ENCODE data around the gene SLX9. TPM values are rescaled to one million over a fixed set of nuclear protein-coding genes. Genes with fewer than 3 reads are reported as not detected.
A peak's percentile ranks its signal among the peaks of the same experiment; 100 is the strongest.

Gene SLX9
- total RNA-seq, 4 donors from 2014 or later = 8.1 to 46.0 (median 16.6) TPM

GRCh38 chr21:44967082-44968047 lies 27.5 kb downstream of the SLX9 start:
- H3K4me1 ChIP-seq = peaks cover 8 to 38% (median 22%) of the 10 kb centered on the region in 4 donors
- intact Hi-C loops (cut with DNase I; ENCODE audit: low total_unique reads) (no loop called here), in situ Hi-C loops (cut with MboI; ENCODE audit: low pct_ligation_motif_present in 1 of 4, low pct_unique_long_range_greater_than_20kb in 1 of 4, low sequenced_read_pairs in 3 of 4) (no loop called here)
- no peaks in the 10 kb centered on the region for H3K27me3 ChIP-seq
- WGBS, 2 donors (ENCODE audit: low coverage in 1 of 2) = 80% methylated on average over 29 of the region's 38 CpGs; no CpG with 5 or more reads in 1 of the 2 donors
- no peak for DNase-seq
- peak overlapping the region; percentile 46 to 80 (median 62) for H3K27ac ChIP-seq
- TF ChIP-seq CTCF (IDR thresholded peaks at IDR 0.05) = no peak
- no peak for TF ChIP-seq EP300 (IDR thresholded peaks at IDR 0.05; ENCODE audit: low read depth)
- no peak for TF ChIP-seq POLR2A (IDR thresholded peaks at IDR 0.05)
- no peak for TF ChIP-seq POLR2AphosphoS5 (IDR thresholded peaks at IDR 0.05)
- H3K9me3 ChIP-seq = no peaks in the 10 kb centered on the region
- H3K36me3 ChIP-seq = no peaks in the 10 kb centered on the region
- peak overlapping the region in 3 of 4 donors; percentile 2 to 28 (median 9) for H3K4me3 ChIP-seq

GRCh38 chr21:44969066-44969670 lies 29.3 kb downstream of the SLX9 start:
- no peaks in the 10 kb centered on the region for H3K36me3 ChIP-seq
- H3K27ac ChIP-seq = peak overlapping the region; percentile 4 to 72 (median 50)
- TF ChIP-seq POLR2AphosphoS5 (IDR thresholded peaks at IDR 0.05) (no peak), EP300 (IDR thresholded peaks at IDR 0.05; ENCODE audit: low read depth) (no peak), POLR2A (IDR thresholded peaks at IDR 0.05) (no peak), CTCF (IDR thresholded peaks at IDR 0.05) (no peak)
- intact Hi-C loops (cut with DNase I; ENCODE audit: low total_unique reads) (no loop called here), in situ Hi-C loops (cut with MboI; ENCODE audit: low pct_ligation_motif_present in 1 of 4, low pct_unique_long_range_greater_than_20kb in 1 of 4, low sequenced_read_pairs in 3 of 4) (no loop called here)
- WGBS, 2 donors (ENCODE audit: low coverage in 1 of 2) = 86 to 93% methylated on average over 3 to 20 of the region's 20 CpGs
- H3K9me3 ChIP-seq = no peaks in the 10 kb centered on the region
- no peaks in the 10 kb centered on the region for H3K27me3 ChIP-seq
- no peak for DNase-seq
- no peak overlapping the region for H3K4me3 ChIP-seq
- peaks cover 7 to 33% (median 20%) of the 10 kb centered on the region in 4 donors for H3K4me1 ChIP-seq

- no peaks in the 10 kb centered on the region for H3K9me3 ChIP-seq
- H3K4me3 ChIP-seq = no peak overlapping the region
- TF ChIP-seq POLR2A (IDR thresholded peaks at IDR 0.05) = no peak
- no peak for TF ChIP-seq CTCF (IDR thresholded peaks at IDR 0.05)
- TF ChIP-seq EP300 (IDR thresholded peaks at IDR 0.05; ENCODE audit: low read depth) = no peak
- TF ChIP-seq POLR2AphosphoS5 (IDR thresholded peaks at IDR 0.05) = no peak
- H3K27ac ChIP-seq = peak overlapping the region; percentile 4 to 72 (median 50)
- in situ Hi-C loops (cut with MboI; ENCODE audit: low pct_ligation_motif_present in 1 of 4, low pct_unique_long_range_greater_than_20kb in 1 of 4, low sequenced_read_pairs in 3 of 4) (no loop called here), intact Hi-C loops (cut with DNase I; ENCODE audit: low total_unique reads) (no loop called here)
- DNase-seq = no peak
- no peaks in the 10 kb centered on the region for H3K27me3 ChIP-seq
- H3K36me3 ChIP-seq = no peaks in the 10 kb centered on the region
- peaks cover 7 to 33% (median 19%) of the 10 kb centered on the region in 4 donors for H3K4me1 ChIP-seq
- WGBS, 2 donors (ENCODE audit: low coverage in 1 of 2) = 86% methylated on average over 24 of the region's 24 CpGs; no CpG with 5 or more reads in 1 of the 2 donors
These were observed 30.3 kb downstream of the SLX9 start for GRCh38 chr21:44969931-44970755.

Data from transverse colon (tissue), 4 donors.